Central memory CD8-positive, alpha-beta T cell (primary cell): ENCODE data around the gene GAN.
"Not testable (repeated sequence)": the region's sequence is repeated elsewhere in the genome, so short reads cannot be mapped to it uniquely, and the experiment has no call there.

Experiments
- ATAC-seq: fragments of 150-1000 bp; cut with Tn5 transposase; replicated peaks from 2 replicates; pipeline ENCODE4 v1.10.0; 2022; ENCODE audit warnings: mild to moderate bottlenecking, moderate FRiP score, moderate number of reproducible peaks; ENCODE audit not compliant: poor library complexity, severe bottlenecking; ENCODE audit errors: extremely low read depth
- DNase-seq, 2 donors: peaks; one replicate each; pipeline ENCODE4 v3.0.0; 2021; ENCODE audit warnings: low spot score in 2 of 2
- H3K27ac Mint-ChIP-seq: one replicate; pipeline ENCODE4 v1.8.0; 2022; ENCODE audit warnings: low read depth, mild to moderate bottlenecking, moderate library complexity, mixed read lengths
- H3K27me3 Mint-ChIP-seq: one replicate; pipeline ENCODE4 v1.8.0; 2022; ENCODE audit warnings: mixed read lengths
- H3K36me3 Mint-ChIP-seq: one replicate; pipeline ENCODE4 v1.8.0; 2022; ENCODE audit warnings: mild to moderate bottlenecking, moderate library complexity, mixed read lengths; ENCODE audit not compliant: insufficient read depth
- H3K4me1 Mint-ChIP-seq: one replicate; pipeline ENCODE4 v1.8.0; 2022; ENCODE audit warnings: mixed read lengths
- H3K4me3 Mint-ChIP-seq: one replicate; pipeline ENCODE4 v1.8.0; 2022; ENCODE audit warnings: mild to moderate bottlenecking, moderate library complexity, mixed read lengths
- H3K9me3 Mint-ChIP-seq: one replicate; pipeline ENCODE4 v1.8.0; 2022; ENCODE audit warnings: mixed read lengths

The GAN gene

DNA sequence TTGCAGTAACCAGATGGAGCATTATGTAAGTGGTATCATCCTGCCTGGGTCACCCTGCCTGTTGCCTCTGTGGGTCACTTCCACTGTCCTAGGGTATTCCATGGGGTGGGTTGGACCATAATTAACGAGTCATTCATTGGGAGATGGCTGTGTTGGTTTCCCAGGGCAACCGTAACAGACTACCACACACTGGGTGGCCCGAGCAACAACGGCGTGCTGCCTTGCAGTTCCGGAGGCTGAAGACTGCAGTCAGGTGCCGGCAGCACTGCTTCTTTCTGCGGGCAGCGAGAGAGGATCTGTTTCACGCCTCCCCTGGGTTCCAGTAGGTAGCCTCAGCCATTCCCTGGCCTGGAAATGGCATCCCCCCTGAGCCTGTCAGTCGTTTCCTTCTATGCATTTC lies 101.0 kb downstream of the GAN start:
- peaks cover under 1% of the 10 kb centered on the region for H3K36me3 Mint-ChIP-seq
- ATAC-seq (no peak), DNase-seq (no peak)
- no peaks in the 10 kb centered on the region for H3K9me3 Mint-ChIP-seq
- H3K4me3 Mint-ChIP-seq = no peak overlapping the region
- H3K4me1 Mint-ChIP-seq = peaks cover 5% of the 10 kb centered on the region
- no peak overlapping the region for H3K27ac Mint-ChIP-seq
- H3K27me3 Mint-ChIP-seq = peaks cover 6% of the 10 kb centered on the region

GRCh38 chr16:81416749-81417148 lies 102.0 kb downstream of the GAN start:
- no peak overlapping the region for H3K27ac Mint-ChIP-seq
- H3K36me3 Mint-ChIP-seq = no peaks in the 10 kb centered on the region
- no peaks in the 10 kb centered on the region for H3K27me3 Mint-ChIP-seq
- ATAC-seq (no peak), DNase-seq (no peak)
- peaks cover 5% of the 10 kb centered on the region for H3K4me1 Mint-ChIP-seq
- H3K4me3 Mint-ChIP-seq = no peak overlapping the region
- no peaks in the 10 kb centered on the region for H3K9me3 Mint-ChIP-seq

DNA sequence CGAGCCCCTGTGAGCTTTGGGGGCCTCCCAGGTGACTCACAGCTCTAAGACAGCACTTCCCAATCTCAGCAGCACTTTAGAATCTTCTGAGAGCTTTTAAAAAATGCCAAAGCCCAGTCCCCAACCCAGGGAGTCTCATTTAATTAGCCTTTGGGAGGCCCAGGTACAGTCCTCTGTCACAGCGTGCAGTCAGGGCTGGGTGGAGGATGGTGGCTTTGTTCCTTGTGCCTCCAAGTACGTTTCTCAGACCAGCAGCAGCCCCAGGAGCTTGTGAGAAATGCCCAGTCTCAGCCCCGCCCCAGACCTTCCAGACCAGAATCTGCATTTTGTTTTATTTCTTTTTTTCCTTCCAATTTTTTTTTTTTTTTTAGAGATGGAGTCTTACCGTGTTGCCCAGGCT lies 102.4 kb downstream of the GAN start:
- H3K27ac Mint-ChIP-seq = peak overlapping the region; percentile 67
- ATAC-seq = no peak
- peaks cover 5% of the 10 kb centered on the region for H3K4me1 Mint-ChIP-seq
- no peak overlapping the region for H3K4me3 Mint-ChIP-seq
- no peaks in the 10 kb centered on the region for H3K9me3 Mint-ChIP-seq
- H3K36me3 Mint-ChIP-seq = no peaks in the 10 kb centered on the region
- no peak for DNase-seq
- no peaks in the 10 kb centered on the region for H3K27me3 Mint-ChIP-seq

DNA sequence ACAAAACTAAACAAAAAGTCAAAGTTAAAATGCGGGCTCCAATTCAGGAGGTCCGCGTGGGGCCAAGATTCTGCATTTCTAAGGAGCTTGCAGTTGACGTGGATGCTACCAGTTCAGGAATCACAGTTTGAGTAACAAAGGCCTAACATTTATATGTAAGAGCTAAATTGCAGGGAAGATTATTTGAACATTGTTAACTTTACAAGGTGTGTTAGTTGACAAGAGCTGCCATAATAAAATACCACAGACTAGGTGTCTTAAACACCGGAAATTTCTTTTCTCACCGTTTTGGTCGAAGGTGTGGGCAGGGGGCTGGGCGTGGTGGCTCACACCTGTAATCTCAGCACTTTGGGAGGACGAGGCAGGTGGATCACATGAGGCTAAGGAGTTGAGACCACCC lies 105.0 kb downstream of the GAN start:
- Mint-ChIP-seq H3K27me3 (no peaks in the 10 kb centered on the region), H3K4me3 (no peak overlapping the region), H3K4me1 (peaks cover 9% of the 10 kb centered on the region), H3K9me3 (no peaks in the 10 kb centered on the region), H3K36me3 (peaks cover 2% of the 10 kb centered on the region), H3K27ac (no peak overlapping the region)
- no peak for ATAC-seq
- DNase-seq = no peak

GRCh38 chr16:81421126-81421525 lies 106.4 kb downstream of the GAN start:
- ATAC-seq (no peak), DNase-seq (no peak)
- no peaks in the 10 kb centered on the region for H3K9me3 Mint-ChIP-seq
- no peak overlapping the region for H3K4me3 Mint-ChIP-seq
- H3K36me3 Mint-ChIP-seq = peaks cover 2% of the 10 kb centered on the region
- no peaks in the 10 kb centered on the region for H3K27me3 Mint-ChIP-seq
- H3K27ac Mint-ChIP-seq = no peak overlapping the region
- H3K4me1 Mint-ChIP-seq = peaks cover 12% of the 10 kb centered on the region

DNA sequence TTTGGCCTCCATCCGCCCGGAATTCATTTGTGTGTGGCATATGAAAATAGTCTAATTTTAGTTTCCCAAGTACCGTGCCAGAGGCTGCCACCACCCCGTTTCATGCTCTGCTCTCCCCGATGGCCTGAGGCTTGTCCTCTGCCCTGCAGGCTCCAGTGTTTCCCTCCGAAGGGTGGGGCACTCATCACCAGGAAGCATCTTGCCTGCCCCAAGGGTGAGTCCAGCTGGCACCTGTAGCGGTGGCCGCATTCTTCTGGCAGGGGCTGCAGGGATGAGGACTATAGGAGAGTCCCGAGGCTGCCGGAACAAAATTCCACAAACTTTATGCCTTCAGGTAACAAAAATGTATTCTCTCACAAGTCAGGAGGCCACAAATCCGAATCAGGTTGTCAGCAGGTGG lies 106.8 kb downstream of the GAN start:
- Mint-ChIP-seq H3K27ac (no peak overlapping the region), H3K27me3 (no peaks in the 10 kb centered on the region), H3K4me3 (no peak overlapping the region), H3K36me3 (peaks cover 2% of the 10 kb centered on the region), H3K9me3 (no peaks in the 10 kb centered on the region), H3K4me1 (peaks cover 12% of the 10 kb centered on the region)
- no peak for DNase-seq
- ATAC-seq = no peak

DNA sequence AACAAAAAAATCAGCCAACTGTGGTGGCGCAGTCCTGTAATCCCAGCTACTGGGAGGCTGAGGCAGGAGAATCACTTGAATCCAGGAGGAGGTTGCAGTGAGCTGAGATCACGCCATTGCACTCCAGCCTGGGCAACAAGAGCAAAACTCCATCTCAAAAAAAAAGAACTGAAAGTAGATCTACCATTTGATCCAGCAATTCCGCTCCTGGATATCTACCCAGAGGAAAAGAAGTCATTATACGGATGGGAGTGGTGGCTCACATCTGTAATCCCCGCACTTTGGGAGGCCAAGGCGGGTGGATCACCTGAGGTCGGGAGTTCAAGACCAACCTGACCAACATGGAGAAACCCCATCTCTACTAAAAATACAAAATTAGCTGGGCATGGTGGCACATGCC lies 107.4 kb downstream of the GAN start:
- H3K27me3 Mint-ChIP-seq, DNase-seq, H3K27ac Mint-ChIP-seq, ATAC-seq, H3K9me3 Mint-ChIP-seq, H3K36me3 Mint-ChIP-seq, H3K4me3 Mint-ChIP-seq: not testable (repeated sequence)
- H3K4me1 Mint-ChIP-seq = peaks cover 12% of the 10 kb centered on the region

- DNase-seq = no peak
Measured at GRCh38 chr16:81424771-81425170, 110.0 kb downstream of the GAN start.

DNA sequence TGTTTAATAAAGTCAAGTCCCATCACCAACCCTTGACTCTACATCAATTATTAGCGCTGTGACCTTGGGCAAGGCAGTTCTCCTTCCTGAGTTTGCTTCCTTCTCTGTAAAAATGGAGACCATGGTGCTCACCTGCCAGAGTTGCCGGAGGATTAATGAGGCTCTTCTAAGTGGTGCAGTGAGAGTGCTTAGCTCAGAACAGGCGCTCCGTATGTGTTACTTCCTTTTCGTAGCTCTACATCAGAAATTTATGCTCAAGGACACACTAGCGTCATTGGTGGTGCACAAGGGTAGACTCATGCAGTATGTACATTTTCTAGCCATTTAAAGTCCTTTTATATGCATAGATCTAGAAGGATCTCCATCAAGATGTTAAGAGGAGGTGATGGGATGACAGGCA lies 112.5 kb downstream of the GAN start:
- H3K36me3 Mint-ChIP-seq = peaks cover 2% of the 10 kb centered on the region
- no peak overlapping the region for H3K27ac Mint-ChIP-seq

More at GRCh38 chr16:81424771-81425170, 110.0 kb downstream of the GAN start:
- Mint-ChIP-seq H3K9me3 (no peaks in the 10 kb centered on the region), H3K36me3 (peaks cover 2% of the 10 kb centered on the region), H3K27ac (peak overlapping the region; percentile 32), H3K4me1 (peaks cover 17% of the 10 kb centered on the region), H3K4me3 (no peak overlapping the region), H3K27me3 (no peaks in the 10 kb centered on the region)
- no peak for ATAC-seq

GRCh38 chr16:81429045-81429521 lies 114.3 kb downstream of the GAN start:
- Mint-ChIP-seq H3K27ac (peak overlapping the region; percentile 80), H3K4me1 (peaks cover 16% of the 10 kb centered on the region), H3K27me3 (no peaks in the 10 kb centered on the region), H3K36me3 (no peaks in the 10 kb centered on the region), H3K9me3 (no peaks in the 10 kb centered on the region), H3K4me3 (no peak overlapping the region)
- DNase-seq (no peak), ATAC-seq (no peak)

More for the DNA sequence above, 112.5 kb downstream of the GAN start:
- DNase-seq (no peak), ATAC-seq (no peak)
- H3K27me3 Mint-ChIP-seq = no peaks in the 10 kb centered on the region
- peaks cover 17% of the 10 kb centered on the region for H3K4me1 Mint-ChIP-seq
- H3K9me3 Mint-ChIP-seq = no peaks in the 10 kb centered on the region
- H3K4me3 Mint-ChIP-seq = no peak overlapping the region

- H3K4me3 Mint-ChIP-seq = no peak overlapping the region
- H3K9me3 Mint-ChIP-seq = no peaks in the 10 kb centered on the region
- no peaks in the 10 kb centered on the region for H3K36me3 Mint-ChIP-seq
- H3K27ac Mint-ChIP-seq = no peak overlapping the region
- H3K27me3 Mint-ChIP-seq = no peaks in the 10 kb centered on the region
- H3K4me1 Mint-ChIP-seq = peaks cover 5% of the 10 kb centered on the region
- ATAC-seq (no peak), DNase-seq (no peak)
Measured at GRCh38 chr16:81431554-81432353, 117.0 kb downstream of the GAN start.

- H3K4me3 Mint-ChIP-seq = no peak overlapping the region
- no peaks in the 10 kb centered on the region for H3K36me3 Mint-ChIP-seq
- H3K4me1 Mint-ChIP-seq = peaks cover 8% of the 10 kb centered on the region
Measured at GRCh38 chr16:81432937-81433557, 118.3 kb downstream of the GAN start.

DNA sequence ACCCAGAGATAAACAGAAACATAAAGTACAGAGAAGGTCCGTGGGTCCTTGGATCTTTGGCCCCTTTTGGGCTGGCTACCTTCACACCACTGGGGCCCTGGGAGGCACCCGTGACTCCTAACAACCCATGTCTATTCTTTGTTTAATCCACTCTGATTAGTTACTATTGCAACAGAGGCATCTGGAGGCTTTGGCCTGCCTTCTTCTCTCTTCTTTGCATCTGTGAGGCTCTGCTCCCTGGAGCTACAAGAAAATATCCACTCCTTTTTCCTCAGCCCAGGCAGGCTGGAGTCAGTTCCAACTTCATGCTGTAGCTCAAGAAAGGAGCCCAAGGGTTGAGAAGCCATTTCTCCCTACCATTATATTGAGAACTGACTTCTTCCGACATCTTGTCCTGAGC lies 120.3 kb downstream of the GAN start:
- H3K4me1 Mint-ChIP-seq = peaks cover 15% of the 10 kb centered on the region
- DNase-seq (no peak), ATAC-seq (no peak)
- peaks cover 1% of the 10 kb centered on the region for H3K36me3 Mint-ChIP-seq
- no peak overlapping the region for H3K4me3 Mint-ChIP-seq
- H3K9me3 Mint-ChIP-seq = no peaks in the 10 kb centered on the region
- no peak overlapping the region for H3K27ac Mint-ChIP-seq
- H3K27me3 Mint-ChIP-seq = no peaks in the 10 kb centered on the region

More at GRCh38 chr16:81432937-81433557, 118.3 kb downstream of the GAN start:
- Mint-ChIP-seq H3K27me3 (no peaks in the 10 kb centered on the region), H3K9me3 (no peaks in the 10 kb centered on the region), H3K27ac (no peak overlapping the region)
- DNase-seq = no peak
- no peak for ATAC-seq
